SK-N-SH treated with all-trans-retinoic acid at 6 μM for 48 hours (cell line): ENCODE measurements around the gene MDC1.

Experiments used
- ATAC-seq: fragments of 200-7000 bp; cut with Tn5 transposase; 3 replicates; pipeline ENCODE4 v1.9.1; 2020; ENCODE audit warnings: mild to moderate bottlenecking, moderate library complexity
- ARNTL ChIP-seq: fragments of 450-650 bp; formaldehyde crosslinking; IDR thresholded peaks from 2 replicates; pipeline ENCODE4 v1.5.0; 2020; ENCODE audit warnings: low read depth, mild to moderate bottlenecking, moderate library complexity, borderline replicate concordance
- BACH2 ChIP-seq: fragments of 250-450 bp; sonication (Bioruptor Pico); IDR thresholded peaks from 2 replicates; pipeline ENCODE4 v1.9.0; 2021; ENCODE audit warnings: mild to moderate bottlenecking, borderline replicate concordance
- CSDC2 ChIP-seq: fragments of 250-450 bp; sonication (Bioruptor Pico); IDR thresholded peaks from 2 replicates; pipeline ENCODE4 v1.5.0; 2020; ENCODE audit warnings: mild to moderate bottlenecking, moderate library complexity
- ESRRG ChIP-seq: fragments of 250-450 bp; sonication (Bioruptor Pico); IDR thresholded peaks from 2 replicates; pipeline ENCODE4 v1.6.1; 2021; ENCODE audit warnings: mild to moderate bottlenecking
- GLIS3 ChIP-seq: fragments of 250-450 bp; sonication (Bioruptor Pico); IDR thresholded peaks from 2 replicates; pipeline ENCODE4 v1.5.0; 2020; ENCODE audit warnings: mild to moderate bottlenecking, moderate library complexity
- ISL1 ChIP-seq: fragments of 250-450 bp; sonication (Bioruptor Pico); IDR thresholded peaks from 2 replicates; pipeline ENCODE4 v2.1.2; 2022; ENCODE audit warnings: mild to moderate bottlenecking, moderate library complexity
- OSR1 ChIP-seq: fragments of 250-450 bp; sonication (Bioruptor Pico); IDR thresholded peaks from 2 replicates; pipeline ENCODE4 v1.8.0; 2022; ENCODE audit warnings: moderate library complexity, mild to moderate bottlenecking, inconsistent platforms
- PPARA ChIP-seq: fragments of 250-450 bp; sonication (Bioruptor Pico); IDR thresholded peaks from 2 replicates; pipeline ENCODE4 v1.5.0; 2020; ENCODE audit warnings: mild to moderate bottlenecking, borderline replicate concordance
- RARB ChIP-seq: fragments of 250-450 bp; sonication (Bioruptor Pico); IDR thresholded peaks from 2 replicates; pipeline ENCODE4 v1.8.0; 2021; ENCODE audit warnings: mild to moderate bottlenecking, moderate library complexity
- SNAI2 ChIP-seq: fragments of 250-450 bp; sonication (Bioruptor Pico); IDR thresholded peaks from 2 replicates; pipeline ENCODE4 v1.5.0; 2020; ENCODE audit warnings: mild to moderate bottlenecking, moderate library complexity
- TCF4 ChIP-seq: fragments of 250-450 bp; sonication (Bioruptor Pico); IDR thresholded peaks from 2 replicates; pipeline ENCODE4 v1.8.0; 2021; ENCODE audit warnings: mild to moderate bottlenecking, moderate library complexity, borderline replicate concordance
- TOX ChIP-seq: fragments of 250-450 bp; sonication (Bioruptor Pico); IDR thresholded peaks from 2 replicates; pipeline ENCODE4 v1.8.0; 2021; ENCODE audit warnings: mild to moderate bottlenecking, moderate library complexity, borderline replicate concordance
- ZC3H10 ChIP-seq: fragments of 250-450 bp; sonication (Bioruptor Pico); IDR thresholded peaks from 2 replicates; pipeline ENCODE4 v1.5.1; 2021; ENCODE audit warnings: mild to moderate bottlenecking, moderate library complexity
- ZFP3 ChIP-seq: fragments of 250-450 bp; sonication (Bioruptor Pico); IDR thresholded peaks from 2 replicates; pipeline ENCODE4 v1.5.0; 2020; ENCODE audit warnings: mild to moderate bottlenecking, moderate library complexity
- ZFP30 ChIP-seq: fragments of 450-650 bp; formaldehyde crosslinking; IDR thresholded peaks from 2 replicates; pipeline ENCODE4 v1.5.0; 2022; ENCODE audit warnings: mild to moderate bottlenecking, moderate library complexity
- ZNF565 ChIP-seq: fragments of 450-650 bp; formaldehyde crosslinking; conservative IDR thresholded peaks from 2 replicates; pipeline ENCODE4 v1.5.0; 2020; ENCODE audit warnings: low read depth, mild to moderate bottlenecking, moderate library complexity
- ZNF70 ChIP-seq: fragments of 450-650 bp; formaldehyde crosslinking; IDR thresholded peaks from 2 replicates; pipeline ENCODE4 v1.5.0; 2020; ENCODE audit warnings: mild to moderate bottlenecking, moderate library complexity
- ZNF8 ChIP-seq: fragments of 450-650 bp; formaldehyde crosslinking; IDR thresholded peaks from 2 replicates; pipeline ENCODE4 v1.5.0; 2020; ENCODE audit warnings: mild to moderate bottlenecking, moderate library complexity
- TF ChIP-seq, protein P1 (sequence below): fragments of 250-450 bp; sonication (Bioruptor Pico); IDR thresholded peaks from 2 replicates; pipeline ENCODE4 v1.8.0; 2021; ENCODE audit warnings: low read depth, mild to moderate bottlenecking, moderate library complexity, borderline replicate concordance
- TF ChIP-seq, protein P2 (sequence below): fragments of 250-450 bp; sonication (Bioruptor Pico); IDR thresholded peaks from 2 replicates; pipeline ENCODE4 v1.5.1; 2020; ENCODE audit warnings: low read depth, mild to moderate bottlenecking, moderate library complexity
- TF ChIP-seq, protein P3 (sequence below): fragments of 250-450 bp; sonication (Bioruptor Pico); IDR thresholded peaks from 2 replicates; pipeline ENCODE4 v1.5.1; 2021; ENCODE audit warnings: mild to moderate bottlenecking, moderate library complexity
- TF ChIP-seq, protein P4 (sequence below): fragments of 250-450 bp; sonication (Bioruptor Pico); IDR thresholded peaks from 2 replicates; pipeline ENCODE4 v1.8.0; 2020; ENCODE audit warnings: mild to moderate bottlenecking, moderate library complexity, borderline replicate concordance
- TF ChIP-seq, protein P5 (sequence below): fragments of 250-450 bp; sonication (Bioruptor Pico); IDR thresholded peaks from 2 replicates; pipeline ENCODE4 v1.5.0; 2020; ENCODE audit warnings: mild to moderate bottlenecking, moderate library complexity

The MDC1 gene

DNA sequence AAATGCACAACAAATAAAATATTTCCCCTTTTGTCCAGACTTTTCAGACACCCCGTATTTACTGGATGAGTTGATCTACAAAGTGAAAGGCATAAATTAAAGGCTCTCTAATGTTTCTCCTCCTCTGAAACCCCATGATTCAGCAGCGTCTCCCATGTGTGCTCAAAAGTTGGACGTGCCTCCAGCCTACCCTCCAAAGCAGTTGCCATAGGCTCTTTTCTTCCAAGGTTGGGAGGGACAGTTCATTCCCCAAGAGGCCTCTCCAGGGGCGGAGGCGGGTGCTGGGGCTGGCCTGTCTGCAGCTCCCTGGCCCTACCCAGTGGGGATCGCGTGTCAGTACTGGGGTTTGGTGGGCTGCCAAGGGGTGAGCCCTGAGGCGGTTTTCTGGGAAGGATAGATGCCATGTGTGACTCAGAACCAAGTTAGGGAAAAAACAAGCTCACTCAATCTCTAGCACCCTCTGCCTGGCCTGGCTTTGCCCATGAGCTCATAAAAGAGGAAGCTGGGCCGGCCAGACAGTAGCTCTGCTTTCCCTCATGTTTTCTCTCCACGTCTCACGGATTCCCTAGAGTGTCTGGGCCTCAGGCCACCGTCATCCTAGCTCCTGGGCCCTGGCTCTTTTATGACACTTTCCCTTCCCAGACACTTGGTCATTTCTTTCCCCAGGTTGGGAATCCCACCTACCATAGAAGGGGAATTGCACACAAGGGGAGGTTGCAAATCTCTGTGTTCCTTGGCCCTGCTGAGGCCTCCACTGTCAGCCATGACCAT, 35.3 kb upstream of the MDC1 start:
- ATAC-seq = peak; percentile 96
- TF ChIP-seq OSR1 (CRISPR knock-in tag) (peak; percentile 87), ARNTL (no peak), TOX (CRISPR knock-in tag) (no peak), SNAI2 (CRISPR knock-in tag) (peak; percentile 96), ZFP30 (CRISPR knock-in tag) (no peak), PPARA (no peak), ZFP3 (CRISPR knock-in tag) (peak; percentile 80; the same call in 1 of the 2 replicates), GLIS3 (0 out of 2 replicates have a peak, but pooled peaks have one; percentile 44), ESRRG (CRISPR knock-in tag) (no peak), ZNF70 (CRISPR knock-in tag) (no peak), ZC3H10 (CRISPR knock-in tag) (no peak; the same call in 1 of the 2 replicates), ZNF565 (CRISPR knock-in tag) (no peak), CSDC2 (CRISPR knock-in tag) (peak; percentile 95), ZNF8 (no peak), ISL1 (CRISPR knock-in tag) (peak; percentile 69), BACH2 (CRISPR knock-in tag) (no peak), RARB (CRISPR knock-in tag) (no peak), TCF4 (CRISPR knock-in tag) (peak; percentile 67; the same call in 1 of the 2 replicates)
- TF ChIP-seq, protein P1, sequence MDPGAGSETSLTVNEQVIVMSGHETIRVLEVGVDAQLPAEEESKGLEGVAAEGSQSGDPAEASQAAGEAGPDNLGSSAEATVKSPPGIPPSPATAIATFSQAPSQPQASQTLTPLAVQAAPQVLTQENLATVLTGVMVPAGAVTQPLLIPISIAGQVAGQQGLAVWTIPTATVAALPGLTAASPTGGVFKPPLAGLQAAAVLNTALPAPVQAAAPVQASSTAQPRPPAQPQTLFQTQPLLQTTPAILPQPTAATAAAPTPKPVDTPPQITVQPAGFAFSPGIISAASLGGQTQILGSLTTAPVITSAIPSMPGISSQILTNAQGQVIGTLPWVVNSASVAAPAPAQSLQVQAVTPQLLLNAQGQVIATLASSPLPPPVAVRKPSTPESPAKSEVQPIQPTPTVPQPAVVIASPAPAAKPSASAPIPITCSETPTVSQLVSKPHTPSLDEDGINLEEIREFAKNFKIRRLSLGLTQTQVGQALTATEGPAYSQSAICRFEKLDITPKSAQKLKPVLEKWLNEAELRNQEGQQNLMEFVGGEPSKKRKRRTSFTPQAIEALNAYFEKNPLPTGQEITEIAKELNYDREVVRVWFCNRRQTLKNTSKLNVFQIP (CRISPR knock-in tag) = no peak
- TF ChIP-seq, protein P2, sequence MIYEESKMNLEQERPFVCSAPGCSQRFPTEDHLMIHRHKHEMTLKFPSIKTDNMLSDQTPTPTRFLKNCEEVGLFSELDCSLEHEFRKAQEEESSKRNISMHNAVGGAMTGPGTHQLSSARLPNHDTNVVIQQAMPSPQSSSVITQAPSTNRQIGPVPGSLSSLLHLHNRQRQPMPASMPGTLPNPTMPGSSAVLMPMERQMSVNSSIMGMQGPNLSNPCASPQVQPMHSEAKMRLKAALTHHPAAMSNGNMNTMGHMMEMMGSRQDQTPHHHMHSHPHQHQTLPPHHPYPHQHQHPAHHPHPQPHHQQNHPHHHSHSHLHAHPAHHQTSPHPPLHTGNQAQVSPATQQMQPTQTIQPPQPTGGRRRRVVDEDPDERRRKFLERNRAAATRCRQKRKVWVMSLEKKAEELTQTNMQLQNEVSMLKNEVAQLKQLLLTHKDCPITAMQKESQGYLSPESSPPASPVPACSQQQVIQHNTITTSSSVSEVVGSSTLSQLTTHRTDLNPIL (CRISPR knock-in tag) = peak; percentile 69
- TF ChIP-seq, protein P3, sequence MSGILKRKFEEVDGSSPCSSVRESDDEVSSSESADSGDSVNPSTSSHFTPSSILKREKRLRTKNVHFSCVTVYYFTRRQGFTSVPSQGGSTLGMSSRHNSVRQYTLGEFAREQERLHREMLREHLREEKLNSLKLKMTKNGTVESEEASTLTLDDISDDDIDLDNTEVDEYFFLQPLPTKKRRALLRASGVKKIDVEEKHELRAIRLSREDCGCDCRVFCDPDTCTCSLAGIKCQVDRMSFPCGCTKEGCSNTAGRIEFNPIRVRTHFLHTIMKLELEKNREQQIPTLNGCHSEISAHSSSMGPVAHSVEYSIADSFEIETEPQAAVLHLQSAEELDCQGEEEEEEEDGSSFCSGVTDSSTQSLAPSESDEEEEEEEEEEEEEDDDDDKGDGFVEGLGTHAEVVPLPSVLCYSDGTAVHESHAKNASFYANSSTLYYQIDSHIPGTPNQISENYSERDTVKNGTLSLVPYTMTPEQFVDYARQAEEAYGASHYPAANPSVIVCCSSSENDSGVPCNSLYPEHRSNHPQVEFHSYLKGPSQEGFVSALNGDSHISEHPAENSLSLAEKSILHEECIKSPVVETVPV (CRISPR knock-in tag) = 0 out of 2 replicates have a peak, but pooled peaks have one; percentile 37
- TF ChIP-seq, protein P4, sequence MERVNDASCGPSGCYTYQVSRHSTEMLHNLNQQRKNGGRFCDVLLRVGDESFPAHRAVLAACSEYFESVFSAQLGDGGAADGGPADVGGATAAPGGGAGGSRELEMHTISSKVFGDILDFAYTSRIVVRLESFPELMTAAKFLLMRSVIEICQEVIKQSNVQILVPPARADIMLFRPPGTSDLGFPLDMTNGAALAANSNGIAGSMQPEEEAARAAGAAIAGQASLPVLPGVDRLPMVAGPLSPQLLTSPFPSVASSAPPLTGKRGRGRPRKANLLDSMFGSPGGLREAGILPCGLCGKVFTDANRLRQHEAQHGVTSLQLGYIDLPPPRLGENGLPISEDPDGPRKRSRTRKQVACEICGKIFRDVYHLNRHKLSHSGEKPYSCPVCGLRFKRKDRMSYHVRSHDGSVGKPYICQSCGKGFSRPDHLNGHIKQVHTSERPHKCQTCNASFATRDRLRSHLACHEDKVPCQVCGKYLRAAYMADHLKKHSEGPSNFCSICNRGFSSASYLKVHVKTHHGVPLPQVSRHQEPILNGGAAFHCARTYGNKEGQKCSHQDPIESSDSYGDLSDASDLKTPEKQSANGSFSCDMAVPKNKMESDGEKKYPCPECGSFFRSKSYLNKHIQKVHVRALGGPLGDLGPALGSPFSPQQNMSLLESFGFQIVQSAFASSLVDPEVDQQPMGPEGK (CRISPR knock-in tag) = 0 out of 2 replicates have a peak, but pooled peaks have one; percentile 44
- TF ChIP-seq, protein P5, sequence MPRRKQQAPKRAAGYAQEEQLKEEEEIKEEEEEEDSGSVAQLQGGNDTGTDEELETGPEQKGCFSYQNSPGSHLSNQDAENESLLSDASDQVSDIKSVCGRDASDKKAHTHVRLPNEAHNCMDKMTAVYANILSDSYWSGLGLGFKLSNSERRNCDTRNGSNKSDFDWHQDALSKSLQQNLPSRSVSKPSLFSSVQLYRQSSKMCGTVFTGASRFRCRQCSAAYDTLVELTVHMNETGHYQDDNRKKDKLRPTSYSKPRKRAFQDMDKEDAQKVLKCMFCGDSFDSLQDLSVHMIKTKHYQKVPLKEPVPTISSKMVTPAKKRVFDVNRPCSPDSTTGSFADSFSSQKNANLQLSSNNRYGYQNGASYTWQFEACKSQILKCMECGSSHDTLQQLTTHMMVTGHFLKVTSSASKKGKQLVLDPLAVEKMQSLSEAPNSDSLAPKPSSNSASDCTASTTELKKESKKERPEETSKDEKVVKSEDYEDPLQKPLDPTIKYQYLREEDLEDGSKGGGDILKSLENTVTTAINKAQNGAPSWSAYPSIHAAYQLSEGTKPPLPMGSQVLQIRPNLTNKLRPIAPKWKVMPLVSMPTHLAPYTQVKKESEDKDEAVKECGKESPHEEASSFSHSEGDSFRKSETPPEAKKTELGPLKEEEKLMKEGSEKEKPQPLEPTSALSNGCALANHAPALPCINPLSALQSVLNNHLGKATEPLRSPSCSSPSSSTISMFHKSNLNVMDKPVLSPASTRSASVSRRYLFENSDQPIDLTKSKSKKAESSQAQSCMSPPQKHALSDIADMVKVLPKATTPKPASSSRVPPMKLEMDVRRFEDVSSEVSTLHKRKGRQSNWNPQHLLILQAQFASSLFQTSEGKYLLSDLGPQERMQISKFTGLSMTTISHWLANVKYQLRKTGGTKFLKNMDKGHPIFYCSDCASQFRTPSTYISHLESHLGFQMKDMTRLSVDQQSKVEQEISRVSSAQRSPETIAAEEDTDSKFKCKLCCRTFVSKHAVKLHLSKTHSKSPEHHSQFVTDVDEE (CRISPR knock-in tag) = 0 out of 2 replicates have a peak, but pooled peaks have one; percentile 26

DNA sequence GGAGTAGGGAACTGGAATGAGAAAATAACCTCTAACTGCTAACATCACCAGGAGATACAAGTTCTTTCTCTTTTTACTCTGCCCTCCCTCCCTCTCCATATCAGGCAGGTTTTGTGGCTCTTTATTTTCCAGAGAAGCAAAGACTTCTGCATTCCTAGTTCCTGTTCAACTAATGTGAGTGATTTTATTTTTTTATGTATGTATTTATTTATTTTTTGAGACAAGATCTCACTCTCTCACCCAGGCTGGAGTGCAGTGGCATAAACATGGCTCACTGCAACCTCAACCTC, 33.2 kb upstream of the MDC1 start:
- ATAC-seq = no peak
- TF ChIP-seq ISL1 (CRISPR knock-in tag) (no peak), ZNF8 (no peak), ZNF70 (CRISPR knock-in tag) (no peak), RARB (CRISPR knock-in tag) (no peak), TCF4 (CRISPR knock-in tag) (no peak)
- TF ChIP-seq, protein P3 (CRISPR knock-in tag) = no peak
- TF ChIP-seq, protein P1 (CRISPR knock-in tag) = no peak
- TF ChIP-seq, protein P2 (CRISPR knock-in tag) = no peak
